Liver (tissue), 3 donors: Measurements from ENCODE around the gene ASF1B.

Experiments used
- EGR1 ChIP-seq, 2 donors: IDR thresholded peaks; 2 replicates each; pipeline ENCODE4 v1.6.1; 2016 to 2018; ENCODE audit warnings: antibody characterized with exemption in 2 of 2, low read depth in 2 of 2
- JUND ChIP-seq, 2 donors: IDR thresholded peaks; 2 replicates each; pipeline ENCODE4 v1.6.1; 2016; ENCODE audit warnings: antibody characterized with exemption in 2 of 2
- RXRA ChIP-seq, 2 donors: IDR thresholded peaks; 2 replicates each; pipeline ENCODE4 v1.6.1; 2017 to 2018; ENCODE audit warnings: antibody characterized with exemption in 2 of 2, mild to moderate bottlenecking in 1 of 2
- SP1 ChIP-seq: IDR thresholded peaks from 2 replicates; pipeline ENCODE4 v1.6.1; 2018; ENCODE audit warnings: antibody characterized with exemption, mild to moderate bottlenecking
- TF ChIP-seq, protein P1 (sequence below): fragments of 150-350 bp; IDR thresholded peaks from 2 replicates; pipeline ENCODE4 v1.5.1; 2017; ENCODE audit warnings: improper control_type of control experiment, low read depth, low read length; ENCODE audit not compliant: missing input control
- TF ChIP-seq, protein P2 (sequence below): IDR thresholded peaks from 2 replicates; pipeline ENCODE4 v1.6.1; 2016; ENCODE audit warnings: antibody characterized with exemption, mild to moderate bottlenecking
- TF ChIP-seq, protein P3 (sequence below): IDR thresholded peaks from 2 replicates; pipeline ENCODE4 v1.6.1; 2016; ENCODE audit warnings: antibody characterized with exemption
- donor health status: healthy.
- donor health status: healthy.

DNA sequence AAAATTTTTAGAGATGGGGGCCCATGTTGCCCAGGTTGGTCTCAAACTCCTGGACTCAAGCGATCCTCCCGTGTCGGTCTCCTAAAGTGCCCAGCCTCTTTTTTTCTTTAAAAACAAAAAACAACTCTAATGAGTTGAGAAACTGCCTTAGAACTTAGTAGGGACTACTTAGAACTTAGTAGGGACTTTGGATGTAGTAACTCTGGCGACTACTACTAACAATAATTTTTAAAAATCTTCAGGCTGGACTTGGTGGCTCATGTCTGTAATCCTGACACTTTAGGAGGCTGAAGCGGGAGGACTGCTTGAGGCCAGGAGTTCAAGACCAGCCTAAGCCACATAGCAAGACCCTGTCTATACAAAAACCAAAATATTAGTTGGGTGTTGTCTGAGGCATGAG is 50.3 kb downstream of the ASF1B start:
- TF ChIP-seq, protein P1, sequence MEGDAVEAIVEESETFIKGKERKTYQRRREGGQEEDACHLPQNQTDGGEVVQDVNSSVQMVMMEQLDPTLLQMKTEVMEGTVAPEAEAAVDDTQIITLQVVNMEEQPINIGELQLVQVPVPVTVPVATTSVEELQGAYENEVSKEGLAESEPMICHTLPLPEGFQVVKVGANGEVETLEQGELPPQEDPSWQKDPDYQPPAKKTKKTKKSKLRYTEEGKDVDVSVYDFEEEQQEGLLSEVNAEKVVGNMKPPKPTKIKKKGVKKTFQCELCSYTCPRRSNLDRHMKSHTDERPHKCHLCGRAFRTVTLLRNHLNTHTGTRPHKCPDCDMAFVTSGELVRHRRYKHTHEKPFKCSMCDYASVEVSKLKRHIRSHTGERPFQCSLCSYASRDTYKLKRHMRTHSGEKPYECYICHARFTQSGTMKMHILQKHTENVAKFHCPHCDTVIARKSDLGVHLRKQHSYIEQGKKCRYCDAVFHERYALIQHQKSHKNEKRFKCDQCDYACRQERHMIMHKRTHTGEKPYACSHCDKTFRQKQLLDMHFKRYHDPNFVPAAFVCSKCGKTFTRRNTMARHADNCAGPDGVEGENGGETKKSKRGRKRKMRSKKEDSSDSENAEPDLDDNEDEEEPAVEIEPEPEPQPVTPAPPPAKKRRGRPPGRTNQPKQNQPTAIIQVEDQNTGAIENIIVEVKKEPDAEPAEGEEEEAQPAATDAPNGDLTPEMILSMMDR, result no peak
- TF ChIP-seq, protein P2, sequence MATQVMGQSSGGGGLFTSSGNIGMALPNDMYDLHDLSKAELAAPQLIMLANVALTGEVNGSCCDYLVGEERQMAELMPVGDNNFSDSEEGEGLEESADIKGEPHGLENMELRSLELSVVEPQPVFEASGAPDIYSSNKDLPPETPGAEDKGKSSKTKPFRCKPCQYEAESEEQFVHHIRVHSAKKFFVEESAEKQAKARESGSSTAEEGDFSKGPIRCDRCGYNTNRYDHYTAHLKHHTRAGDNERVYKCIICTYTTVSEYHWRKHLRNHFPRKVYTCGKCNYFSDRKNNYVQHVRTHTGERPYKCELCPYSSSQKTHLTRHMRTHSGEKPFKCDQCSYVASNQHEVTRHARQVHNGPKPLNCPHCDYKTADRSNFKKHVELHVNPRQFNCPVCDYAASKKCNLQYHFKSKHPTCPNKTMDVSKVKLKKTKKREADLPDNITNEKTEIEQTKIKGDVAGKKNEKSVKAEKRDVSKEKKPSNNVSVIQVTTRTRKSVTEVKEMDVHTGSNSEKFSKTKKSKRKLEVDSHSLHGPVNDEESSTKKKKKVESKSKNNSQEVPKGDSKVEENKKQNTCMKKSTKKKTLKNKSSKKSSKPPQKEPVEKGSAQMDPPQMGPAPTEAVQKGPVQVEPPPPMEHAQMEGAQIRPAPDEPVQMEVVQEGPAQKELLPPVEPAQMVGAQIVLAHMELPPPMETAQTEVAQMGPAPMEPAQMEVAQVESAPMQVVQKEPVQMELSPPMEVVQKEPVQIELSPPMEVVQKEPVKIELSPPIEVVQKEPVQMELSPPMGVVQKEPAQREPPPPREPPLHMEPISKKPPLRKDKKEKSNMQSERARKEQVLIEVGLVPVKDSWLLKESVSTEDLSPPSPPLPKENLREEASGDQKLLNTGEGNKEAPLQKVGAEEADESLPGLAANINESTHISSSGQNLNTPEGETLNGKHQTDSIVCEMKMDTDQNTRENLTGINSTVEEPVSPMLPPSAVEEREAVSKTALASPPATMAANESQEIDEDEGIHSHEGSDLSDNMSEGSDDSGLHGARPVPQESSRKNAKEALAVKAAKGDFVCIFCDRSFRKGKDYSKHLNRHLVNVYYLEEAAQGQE, result no peak
- TF ChIP-seq JUND (IDR thresholded peaks at IDR 0.05) (no peak), SP1 (no peak), EGR1 (IDR thresholded peaks at IDR 0.05; ENCODE audit: low read depth in 2 of 2) (no peak), RXRA (IDR thresholded peaks at IDR 0.05) (no peak)
- TF ChIP-seq, protein P3, sequence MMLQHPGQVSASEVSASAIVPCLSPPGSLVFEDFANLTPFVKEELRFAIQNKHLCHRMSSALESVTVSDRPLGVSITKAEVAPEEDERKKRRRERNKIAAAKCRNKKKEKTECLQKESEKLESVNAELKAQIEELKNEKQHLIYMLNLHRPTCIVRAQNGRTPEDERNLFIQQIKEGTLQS, result no peak
